ENCODE data around the gene MUSK.
"Not testable (repeated sequence)": the region's sequence is repeated elsewhere in the genome, so short reads cannot be mapped to it uniquely, and the experiment has no call there.

Gene MUSK

GRCh38 chr9:110810262-110810976, 141.8 kb downstream of the MUSK start:
- DNase-seq (ENCODE audit: low read depth) = no peak

- DNase-seq (ENCODE audit: low read depth) = no peak
Observed at GRCh38 chr9:110812886-110813285, 144.3 kb downstream of the MUSK start.

GRCh38 chr9:110814159-110814558, 145.6 kb downstream of the MUSK start:
- DNase-seq (ENCODE audit: low read depth) = no peak

- no peak for DNase-seq (ENCODE audit: low read depth)
Observed at GRCh38 chr9:110815361-110815760, 146.8 kb downstream of the MUSK start.

GRCh38 chr9:110820381-110820780, 151.8 kb downstream of the MUSK start:
- DNase-seq (ENCODE audit: low read depth) = no peak

- no peak for DNase-seq (ENCODE audit: low read depth)
Observed at GRCh38 chr9:110821064-110821463, 152.5 kb downstream of the MUSK start.

- DNase-seq (ENCODE audit: low read depth) = not testable (repeated sequence)
Observed at GRCh38 chr9:110825129-110825528, 156.5 kb downstream of the MUSK start.

- no peak for DNase-seq (ENCODE audit: low read depth)
Observed at GRCh38 chr9:110825950-110826349, 157.4 kb downstream of the MUSK start.

GRCh38 chr9:110826400-110826799, 157.8 kb downstream of the MUSK start:
- DNase-seq (ENCODE audit: low read depth) = not testable (repeated sequence)

GRCh38 chr9:110828264-110828663, 159.7 kb downstream of the MUSK start:
- DNase-seq (ENCODE audit: low read depth) = no peak

- no peak for DNase-seq (ENCODE audit: low read depth)
Observed at GRCh38 chr9:110830495-110830894, 161.9 kb downstream of the MUSK start.

GRCh38 chr9:110832926-110833325, 164.3 kb downstream of the MUSK start:
- no peak for DNase-seq (ENCODE audit: low read depth)

- no peak for DNase-seq (ENCODE audit: low read depth)
Observed at GRCh38 chr9:110835404-110835803, 166.8 kb downstream of the MUSK start.

GRCh38 chr9:110835859-110836271, 167.3 kb downstream of the MUSK start:
- DNase-seq (ENCODE audit: low read depth) = no peak

- no peak for DNase-seq (ENCODE audit: low read depth)
Observed at GRCh38 chr9:110837401-110838005, 168.9 kb downstream of the MUSK start.

- DNase-seq (ENCODE audit: low read depth) = no peak
Observed at GRCh38 chr9:110842169-110842568, 173.6 kb downstream of the MUSK start.

- no peak for DNase-seq (ENCODE audit: low read depth)
Observed at GRCh38 chr9:110842986-110843385, 174.4 kb downstream of the MUSK start.

- DNase-seq (ENCODE audit: low read depth) = no peak
Observed at GRCh38 chr9:110844121-110844520, 175.5 kb downstream of the MUSK start.

- no peak for DNase-seq (ENCODE audit: low read depth)
Observed at GRCh38 chr9:110846215-110846614, 177.6 kb downstream of the MUSK start.

- no peak for DNase-seq (ENCODE audit: low read depth)
Observed at GRCh38 chr9:110847671-110848070, 179.1 kb downstream of the MUSK start.

GRCh38 chr9:110850401-110851135, 182.0 kb downstream of the MUSK start:
- no peak for DNase-seq (ENCODE audit: low read depth)

Measured in activated T-helper 1 cell treated with Interleukin-2 at 50 U/mL for 16 hours (primary cell).